DND-41 (cell line): Measurements from ENCODE around the gene DCAKD.

Experiments used
- ATAC-seq: fragments of 200-7000 bp; cut with Tn5 transposase; 3 replicates; pipeline ENCODE4 v1.9.1; 2021; ENCODE audit warnings: low read depth; ENCODE audit not compliant: insufficient read depth
- DNase-seq: peaks from one replicate; pipeline ENCODE4 v3.0.0-alpha.2; 2020
- H2AFZ ChIP-seq: 2 replicates; pipeline ENCODE4 v1.6.0; 2012; ENCODE audit warnings: low read depth, low read length
- H3K27ac ChIP-seq: 2 replicates; pipeline ENCODE4 v1.5.1; 2012; ENCODE audit warnings: low read length, inconsistent platforms
- H3K27me3 ChIP-seq: fragments of 200-600 bp; sonication (generic); 2 replicates; pipeline ENCODE4 v1.6.0; 2012; ENCODE audit warnings: low read length, mild to moderate bottlenecking, inconsistent platforms; ENCODE audit not compliant: insufficient read depth, poor library complexity
- H3K36me3 ChIP-seq: 2 replicates; pipeline ENCODE4 v1.5.1; 2012; ENCODE audit warnings: low read length, inconsistent platforms; ENCODE audit not compliant: insufficient read depth
- H3K4me1 ChIP-seq: 2 replicates; pipeline ENCODE4 v1.5.1; 2012; ENCODE audit warnings: mild to moderate bottlenecking, low read length; ENCODE audit not compliant: insufficient read depth
- H3K4me2 ChIP-seq: 2 replicates; pipeline ENCODE4 v1.6.0; 2012; ENCODE audit warnings: mild to moderate bottlenecking, moderate library complexity, low read length, inconsistent platforms; ENCODE audit not compliant: insufficient read depth
- H3K4me3 ChIP-seq, 2 experiments: fragments of 200-600 bp in 1 of 2; shearing (Covaris generic) in 1 of 2; 2 replicates each; pipeline ENCODE4 v1.5.1; 2012 to 2016; ENCODE audit warnings: inconsistent platforms in 2 of 2, low read length in 2 of 2, mild to moderate bottlenecking in 2 of 2, low read depth in 1 of 2, moderate library complexity in 1 of 2
- H3K79me2 ChIP-seq: 2 replicates; pipeline ENCODE4 v1.6.0; 2012; ENCODE audit warnings: low read length, inconsistent platforms; ENCODE audit not compliant: insufficient read depth
- H3K9ac ChIP-seq: 2 replicates; pipeline ENCODE4 v1.6.0; 2012; ENCODE audit warnings: low read depth, mild to moderate bottlenecking, inconsistent platforms, low read length, moderate library complexity
- H3K9me3 ChIP-seq: 2 replicates; pipeline ENCODE4 v1.5.1; 2012; ENCODE audit warnings: low read length, moderate library complexity, mild to moderate bottlenecking, inconsistent platforms; ENCODE audit not compliant: insufficient read depth, severe bottlenecking
- H4K20me1 ChIP-seq: 2 replicates; pipeline ENCODE4 v1.6.0; 2012; ENCODE audit warnings: low read length; ENCODE audit not compliant: insufficient read depth
- EZH2 ChIP-seq: IDR thresholded peaks from 3 replicates; pipeline ENCODE4 v1.6.1; 2012; ENCODE audit warnings: borderline replicate concordance, low read depth, mild to moderate bottlenecking, moderate library complexity, low read length, inconsistent platforms; ENCODE audit not compliant: severe bottlenecking
- TF ChIP-seq, protein P1 (sequence below): IDR thresholded peaks from 2 replicates; pipeline ENCODE4 v1.5.1; 2012; ENCODE audit warnings: borderline replicate concordance, low read length, moderate library complexity, mild to moderate bottlenecking; ENCODE audit not compliant: poor library complexity, severe bottlenecking; ENCODE audit errors: extremely low read depth

The DCAKD gene

DNA sequence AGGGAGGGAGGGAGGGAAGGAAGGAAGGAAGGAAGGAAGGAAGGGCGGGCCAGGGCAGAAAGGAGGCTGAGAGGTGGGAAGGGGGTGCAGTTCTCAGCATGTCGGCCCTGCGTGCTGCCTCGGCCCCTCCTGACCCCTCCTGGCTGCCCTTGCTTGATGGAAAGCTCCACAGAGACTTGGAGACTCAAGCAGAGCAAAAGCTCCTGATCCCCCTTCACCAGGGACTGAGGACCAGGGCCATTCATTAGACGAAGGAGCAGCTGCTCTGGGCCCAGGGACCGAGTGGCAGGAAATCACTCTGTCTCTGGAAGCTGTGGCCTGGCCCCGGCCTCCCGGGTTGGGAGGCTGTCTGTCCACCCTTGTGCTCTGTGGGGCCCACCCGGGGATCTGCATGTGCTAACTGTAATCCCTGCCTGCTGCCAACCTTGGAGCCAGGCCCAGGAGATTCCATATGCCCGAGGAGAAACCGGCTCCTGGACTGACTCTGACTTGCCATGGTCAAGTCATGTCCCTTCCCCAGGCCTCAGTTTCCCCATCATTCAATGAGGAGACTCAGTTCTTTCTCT lies 55.9 kb downstream of the DCAKD start:
- Histone ChIP-seq H3K27me3 (no peaks in the 10 kb centered on the region), H3K4me3 (no peak overlapping the region), H3K27ac (no peak overlapping the region), H2AFZ (no peak overlapping the region), H4K20me1 (no peaks in the 10 kb centered on the region), H3K79me2 (no peaks in the 10 kb centered on the region), H3K4me2 (no peak overlapping the region), H3K9ac (no peak overlapping the region), H3K36me3 (no peaks in the 10 kb centered on the region), H3K9me3 (no peaks in the 10 kb centered on the region), H3K4me1 (peaks cover 6% of the 10 kb centered on the region; the same call in 1 of the 2 replicates)
- ATAC-seq (no peak), DNase-seq (no peak)
- TF ChIP-seq, protein P1, sequence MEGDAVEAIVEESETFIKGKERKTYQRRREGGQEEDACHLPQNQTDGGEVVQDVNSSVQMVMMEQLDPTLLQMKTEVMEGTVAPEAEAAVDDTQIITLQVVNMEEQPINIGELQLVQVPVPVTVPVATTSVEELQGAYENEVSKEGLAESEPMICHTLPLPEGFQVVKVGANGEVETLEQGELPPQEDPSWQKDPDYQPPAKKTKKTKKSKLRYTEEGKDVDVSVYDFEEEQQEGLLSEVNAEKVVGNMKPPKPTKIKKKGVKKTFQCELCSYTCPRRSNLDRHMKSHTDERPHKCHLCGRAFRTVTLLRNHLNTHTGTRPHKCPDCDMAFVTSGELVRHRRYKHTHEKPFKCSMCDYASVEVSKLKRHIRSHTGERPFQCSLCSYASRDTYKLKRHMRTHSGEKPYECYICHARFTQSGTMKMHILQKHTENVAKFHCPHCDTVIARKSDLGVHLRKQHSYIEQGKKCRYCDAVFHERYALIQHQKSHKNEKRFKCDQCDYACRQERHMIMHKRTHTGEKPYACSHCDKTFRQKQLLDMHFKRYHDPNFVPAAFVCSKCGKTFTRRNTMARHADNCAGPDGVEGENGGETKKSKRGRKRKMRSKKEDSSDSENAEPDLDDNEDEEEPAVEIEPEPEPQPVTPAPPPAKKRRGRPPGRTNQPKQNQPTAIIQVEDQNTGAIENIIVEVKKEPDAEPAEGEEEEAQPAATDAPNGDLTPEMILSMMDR: no peak
- no peak for TF ChIP-seq EZH2

DNA sequence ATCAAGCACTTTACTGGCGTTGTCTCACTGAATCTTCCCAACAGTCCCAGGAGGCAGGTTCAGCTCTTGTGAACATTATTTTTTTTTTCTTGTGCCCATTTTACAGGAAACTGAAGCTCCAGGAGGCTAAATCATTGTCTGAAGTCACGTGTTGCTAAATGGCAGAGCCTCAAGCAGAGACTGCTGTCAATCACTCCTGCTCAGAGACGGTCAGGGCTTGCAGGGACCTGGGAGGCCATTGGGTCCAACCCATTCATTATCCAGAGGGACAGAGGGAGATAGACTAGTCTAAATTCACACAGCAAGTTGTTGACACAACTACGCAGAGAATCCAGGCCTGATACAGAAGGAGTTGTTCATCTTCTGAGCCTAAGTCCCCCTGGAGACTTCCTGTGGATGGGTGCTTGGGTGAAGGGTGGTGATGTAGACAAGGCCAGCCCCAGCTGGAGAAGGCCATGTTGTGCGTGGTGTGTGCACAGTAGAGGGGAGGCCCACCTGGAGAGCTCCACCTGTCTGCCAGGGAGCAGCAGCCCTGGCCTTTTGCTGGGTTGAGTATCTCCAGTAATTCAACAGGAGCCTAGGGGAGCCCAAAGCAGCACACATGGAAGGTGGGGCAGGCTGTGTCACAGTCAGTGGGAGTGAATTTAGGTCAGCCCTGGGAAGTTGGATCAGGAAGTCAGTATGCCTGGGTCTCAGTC lies 59.0 kb downstream of the DCAKD start:
- Histone ChIP-seq H3K27me3 (no peaks in the 10 kb centered on the region), H3K9ac (no peak overlapping the region), H3K4me1 (peaks cover 9% of the 10 kb centered on the region), H4K20me1 (no peaks in the 10 kb centered on the region; the same call in 1 of the 2 replicates), H3K4me2 (no peak overlapping the region), H2AFZ (no peak overlapping the region), H3K79me2 (no peaks in the 10 kb centered on the region), H3K9me3 (no peaks in the 10 kb centered on the region), H3K27ac (no peak overlapping the region), H3K36me3 (no peaks in the 10 kb centered on the region), H3K4me3 (no peak overlapping the region)
- DNase-seq (no peak), ATAC-seq (no peak)
- no peak for TF ChIP-seq EZH2
- TF ChIP-seq, protein P1: no peak

DNA sequence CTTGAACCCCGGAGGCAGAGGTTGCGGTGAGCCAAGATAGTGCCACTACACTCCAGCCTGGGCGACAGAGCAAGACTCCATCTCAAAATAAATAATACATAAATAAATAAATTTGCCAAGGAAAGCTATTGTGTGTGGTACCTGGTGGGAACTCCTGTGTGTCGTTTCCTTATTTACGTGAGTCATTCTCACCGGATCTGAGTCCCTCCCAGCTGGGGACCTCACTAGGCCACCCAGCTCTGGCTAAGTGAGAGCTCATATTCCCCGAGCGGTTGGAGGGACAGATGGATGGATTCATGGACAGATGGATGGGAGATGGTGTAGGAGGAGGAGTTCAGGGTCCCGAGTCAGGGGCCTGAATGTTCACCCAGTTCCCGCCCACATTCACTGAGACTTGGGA lies 60.4 kb downstream of the DCAKD start:
- no peaks in the 10 kb centered on the region; the same call in 1 of the 2 replicates for H4K20me1 ChIP-seq
- TF ChIP-seq, protein P1: no peak
- TF ChIP-seq EZH2: no peak
- no peak overlapping the region for H3K4me2 ChIP-seq
- no peak overlapping the region for H3K4me3 ChIP-seq
- H3K9ac ChIP-seq: no peak overlapping the region
- H3K27ac ChIP-seq: no peak overlapping the region
- H3K79me2 ChIP-seq: no peaks in the 10 kb centered on the region
- peaks cover 22% of the 10 kb centered on the region for H3K4me1 ChIP-seq
- no peaks in the 10 kb centered on the region for H3K36me3 ChIP-seq
- ATAC-seq (no peak), DNase-seq (no peak)
- H2AFZ ChIP-seq: no peak overlapping the region
- no peaks in the 10 kb centered on the region for H3K27me3 ChIP-seq
- H3K9me3 ChIP-seq: no peaks in the 10 kb centered on the region
